BLaER1 treated with 17β-estradiol and CSF1 and Interleukin-3, amounts not matched to agents 10 nM and 100 nM (cell line): Measurements from ENCODE around the gene GHRHR.

Experiments used
- H3K27ac ChIP-seq, 11 experiments: shearing (Covaris generic); formaldehyde crosslinking; 2 replicates each; pipeline ENCODE4 v1.8.1; 2022
- H3K27me3 ChIP-seq, 11 experiments: shearing (Covaris generic); formaldehyde crosslinking; 2 replicates each; pipeline ENCODE4 v1.8.1; 2022
- H3K36me3 ChIP-seq, 11 experiments: shearing (Covaris generic); formaldehyde crosslinking; 2 replicates each; pipeline ENCODE4 v1.8.1; 2022
- H3K4me1 ChIP-seq, 10 experiments: shearing (Covaris generic); formaldehyde crosslinking; 2 replicates each; pipeline ENCODE4 v1.8.1; 2022
- H3K4me2 ChIP-seq, 11 experiments: shearing (Covaris generic); formaldehyde crosslinking; 2 replicates each; pipeline ENCODE4 v1.8.1; 2022
- H3K4me3 ChIP-seq, 10 experiments: shearing (Covaris generic); formaldehyde crosslinking; 2 replicates each; pipeline ENCODE4 v1.8.1; 2022
- H3K9ac ChIP-seq, 11 experiments: shearing (Covaris generic); formaldehyde crosslinking; 2 replicates each; pipeline ENCODE4 v1.8.1; 2022
- H3K9me3 ChIP-seq, 11 experiments: shearing (Covaris generic); formaldehyde crosslinking; replicated peaks in 1 of 11; 2 replicates each; pipeline ENCODE4 v1.8.1; 2022
- H4K20me1 ChIP-seq, 11 experiments: shearing (Covaris generic); formaldehyde crosslinking; 2 replicates each; pipeline ENCODE4 v1.8.1; 2022
- Cebpa-rat ChIP-seq, 11 experiments: shearing (Covaris generic); IDR thresholded peaks; 2 replicates each; pipeline ENCODE4 v1.8.1; 2022

The GHRHR gene

GRCh38 chr7:30925117-30925516 lies 38.6 kb upstream of the GHRHR start:
- Histone ChIP-seq H3K27ac (no peak overlapping the region), H4K20me1 (0 out of 22 replicates have a peak, but pooled peaks cover 0 to 8% (median 0%) of the 10 kb centered on the region in 11 experiments), H3K9me3 (peaks cover 0 to 16% (median 7%) of the 10 kb centered on the region in 11 experiments; a peak in 12 of 22 replicates), H3K4me3 (no peak overlapping the region), H3K9ac (no peak overlapping the region), H3K27me3 (no peaks in the 10 kb centered on the region), H3K4me2 (no peak overlapping the region), H3K36me3 (no peaks in the 10 kb centered on the region), H3K4me1 (peaks cover 0 to 16% (median 10%) of the 10 kb centered on the region in 10 experiments; a peak in 12 of 20 replicates)
- TF ChIP-seq Cebpa-rat (IDR thresholded peaks at IDR 0.05) = no peak

GRCh38 chr7:30925913-30926312 lies 37.8 kb upstream of the GHRHR start:
- no peak overlapping the region for H3K27ac ChIP-seq
- TF ChIP-seq Cebpa-rat (IDR thresholded peaks at IDR 0.05) = no peak
- no peaks in the 10 kb centered on the region for H4K20me1 ChIP-seq
- H3K4me3 ChIP-seq = no peak overlapping the region
- no peak overlapping the region for H3K4me2 ChIP-seq
- no peaks in the 10 kb centered on the region for H3K27me3 ChIP-seq
- H3K9ac ChIP-seq = no peak overlapping the region
- no peaks in the 10 kb centered on the region for H3K36me3 ChIP-seq
- peaks cover 0 to 9% (median 7%) of the 10 kb centered on the region in 10 experiments; a peak in 12 of 20 replicates for H3K4me1 ChIP-seq
- H3K9me3 ChIP-seq = peaks cover 0 to 16% (median 7%) of the 10 kb centered on the region in 11 experiments; a peak in 12 of 22 replicates

- H3K9ac ChIP-seq = no peak overlapping the region
- H3K4me3 ChIP-seq = no peak overlapping the region
- H3K4me2 ChIP-seq = no peak overlapping the region
- H3K27ac ChIP-seq = no peak overlapping the region
- no peaks in the 10 kb centered on the region for H4K20me1 ChIP-seq
- H3K4me1 ChIP-seq = peaks cover 0 to 5% (median 3%) of the 10 kb centered on the region in 10 experiments; a peak in 9 of 20 replicates
- no peak for TF ChIP-seq Cebpa-rat (IDR thresholded peaks at IDR 0.05)
- H3K27me3 ChIP-seq = no peaks in the 10 kb centered on the region
- no peaks in the 10 kb centered on the region for H3K36me3 ChIP-seq
- peaks cover 0 to 16% (median 7%) of the 10 kb centered on the region in 11 experiments; a peak in 12 of 22 replicates for H3K9me3 ChIP-seq
Observed at GRCh38 chr7:30926313-30926712, 37.4 kb upstream of the GHRHR start.

GRCh38 chr7:30927040-30927439 lies 36.7 kb upstream of the GHRHR start:
- Histone ChIP-seq H3K4me2 (no peak overlapping the region), H3K9me3 (peaks cover 0 to 16% (median 7%) of the 10 kb centered on the region in 11 experiments; a peak in 12 of 22 replicates), H3K4me1 (no peaks in the 10 kb centered on the region), H3K36me3 (no peaks in the 10 kb centered on the region), H3K9ac (no peak overlapping the region), H3K4me3 (no peak overlapping the region), H3K27me3 (no peaks in the 10 kb centered on the region), H4K20me1 (no peaks in the 10 kb centered on the region), H3K27ac (no peak overlapping the region)
- TF ChIP-seq Cebpa-rat (IDR thresholded peaks at IDR 0.05) = no peak

GRCh38 chr7:30927559-30927958 lies 36.2 kb upstream of the GHRHR start:
- Histone ChIP-seq H3K4me2 (no peak overlapping the region), H3K4me3 (no peak overlapping the region), H3K36me3 (no peaks in the 10 kb centered on the region), H3K27ac (no peak overlapping the region), H4K20me1 (no peaks in the 10 kb centered on the region), H3K9me3 (peaks cover 0 to 16% (median 7%) of the 10 kb centered on the region in 11 experiments; a peak in 12 of 22 replicates), H3K27me3 (no peaks in the 10 kb centered on the region), H3K4me1 (no peaks in the 10 kb centered on the region), H3K9ac (no peak overlapping the region)
- no peak for TF ChIP-seq Cebpa-rat (IDR thresholded peaks at IDR 0.05)

- Histone ChIP-seq H3K9me3 (peaks cover 0 to 16% (median 7%) of the 10 kb centered on the region in 11 experiments; a peak in 12 of 22 replicates), H3K9ac (no peak overlapping the region), H3K4me3 (no peak overlapping the region), H3K27me3 (no peaks in the 10 kb centered on the region), H3K27ac (no peak overlapping the region), H4K20me1 (no peaks in the 10 kb centered on the region), H3K4me2 (no peak overlapping the region), H3K4me1 (peaks cover 0 to 6% (median 3%) of the 10 kb centered on the region in 10 experiments; a peak in 10 of 20 replicates), H3K36me3 (no peaks in the 10 kb centered on the region)
- TF ChIP-seq Cebpa-rat (IDR thresholded peaks at IDR 0.05) = no peak
Observed at GRCh38 chr7:30928254-30928872, 35.4 kb upstream of the GHRHR start.

- no peaks in the 10 kb centered on the region for H4K20me1 ChIP-seq
- H3K36me3 ChIP-seq = no peaks in the 10 kb centered on the region
- H3K9ac ChIP-seq = no peak overlapping the region
- H3K27ac ChIP-seq = no peak overlapping the region
- peaks cover 0 to 15% (median 11%) of the 10 kb centered on the region in 10 experiments; a peak in 11 of 20 replicates for H3K4me1 ChIP-seq
- H3K4me2 ChIP-seq = no peak overlapping the region
- no peak overlapping the region for H3K4me3 ChIP-seq
- no peaks in the 10 kb centered on the region for H3K27me3 ChIP-seq
- no peak for TF ChIP-seq Cebpa-rat (IDR thresholded peaks at IDR 0.05)
- H3K9me3 ChIP-seq = peaks cover 0 to 16% (median 7%) of the 10 kb centered on the region in 11 experiments; a peak in 12 of 22 replicates
Observed at GRCh38 chr7:30929686-30930085, 34.1 kb upstream of the GHRHR start.

- no peak overlapping the region for H3K4me3 ChIP-seq
- H3K9ac ChIP-seq = no peak overlapping the region
- no peak for TF ChIP-seq Cebpa-rat (IDR thresholded peaks at IDR 0.05)
- peaks cover 0 to 15% (median 11%) of the 10 kb centered on the region in 10 experiments; a peak in 11 of 20 replicates for H3K4me1 ChIP-seq
- no peak overlapping the region for H3K4me2 ChIP-seq
- H3K36me3 ChIP-seq = no peaks in the 10 kb centered on the region
- H3K27ac ChIP-seq = no peak overlapping the region
- H3K9me3 ChIP-seq = peaks cover 0 to 16% (median 7%) of the 10 kb centered on the region in 11 experiments; a peak in 12 of 22 replicates
- H3K27me3 ChIP-seq = no peaks in the 10 kb centered on the region
- no peaks in the 10 kb centered on the region for H4K20me1 ChIP-seq
Observed at GRCh38 chr7:30930621-30931020, 33.1 kb upstream of the GHRHR start.

GRCh38 chr7:30931161-30931928 lies 32.4 kb upstream of the GHRHR start:
- H3K36me3 ChIP-seq = no peaks in the 10 kb centered on the region
- no peak overlapping the region for H3K27ac ChIP-seq
- no peak for TF ChIP-seq Cebpa-rat (IDR thresholded peaks at IDR 0.05)
- H3K9me3 ChIP-seq = peaks cover 0 to 16% (median 7%) of the 10 kb centered on the region in 11 experiments; a peak in 12 of 22 replicates
- no peaks in the 10 kb centered on the region for H4K20me1 ChIP-seq
- no peak overlapping the region for H3K4me3 ChIP-seq
- peaks cover 0 to 15% (median 11%) of the 10 kb centered on the region in 10 experiments; a peak in 11 of 20 replicates for H3K4me1 ChIP-seq
- H3K27me3 ChIP-seq = no peaks in the 10 kb centered on the region
- no peak overlapping the region for H3K4me2 ChIP-seq
- no peak overlapping the region for H3K9ac ChIP-seq
